Breast epithelium (tissue), 3 donors: Measurements from ENCODE around the gene ABL1.

Source experiments
- POLR2A ChIP-seq: fragments of 450-650 bp; IDR thresholded peaks from one replicate; pipeline ENCODE4 v1.6.1; 2016; ENCODE audit warnings: antibody characterized with exemption, mild to moderate bottlenecking, moderate library complexity
- POLR2AphosphoS5 ChIP-seq, 3 donors: sonication (generic); formaldehyde crosslinking; IDR thresholded peaks; one replicate each; pipeline ENCODE4 v1.6.1; 2017; ENCODE audit warnings: antibody characterized with exemption in 3 of 3
- TF ChIP-seq, protein P1 (sequence below), 3 donors: fragments of 450-650 bp; IDR thresholded peaks; one replicate each; pipeline ENCODE4 v1.5.1; 2016 to 2017; ENCODE audit warnings: antibody characterized with exemption in 3 of 3, mild to moderate bottlenecking in 3 of 3, moderate library complexity in 3 of 3

DNA sequence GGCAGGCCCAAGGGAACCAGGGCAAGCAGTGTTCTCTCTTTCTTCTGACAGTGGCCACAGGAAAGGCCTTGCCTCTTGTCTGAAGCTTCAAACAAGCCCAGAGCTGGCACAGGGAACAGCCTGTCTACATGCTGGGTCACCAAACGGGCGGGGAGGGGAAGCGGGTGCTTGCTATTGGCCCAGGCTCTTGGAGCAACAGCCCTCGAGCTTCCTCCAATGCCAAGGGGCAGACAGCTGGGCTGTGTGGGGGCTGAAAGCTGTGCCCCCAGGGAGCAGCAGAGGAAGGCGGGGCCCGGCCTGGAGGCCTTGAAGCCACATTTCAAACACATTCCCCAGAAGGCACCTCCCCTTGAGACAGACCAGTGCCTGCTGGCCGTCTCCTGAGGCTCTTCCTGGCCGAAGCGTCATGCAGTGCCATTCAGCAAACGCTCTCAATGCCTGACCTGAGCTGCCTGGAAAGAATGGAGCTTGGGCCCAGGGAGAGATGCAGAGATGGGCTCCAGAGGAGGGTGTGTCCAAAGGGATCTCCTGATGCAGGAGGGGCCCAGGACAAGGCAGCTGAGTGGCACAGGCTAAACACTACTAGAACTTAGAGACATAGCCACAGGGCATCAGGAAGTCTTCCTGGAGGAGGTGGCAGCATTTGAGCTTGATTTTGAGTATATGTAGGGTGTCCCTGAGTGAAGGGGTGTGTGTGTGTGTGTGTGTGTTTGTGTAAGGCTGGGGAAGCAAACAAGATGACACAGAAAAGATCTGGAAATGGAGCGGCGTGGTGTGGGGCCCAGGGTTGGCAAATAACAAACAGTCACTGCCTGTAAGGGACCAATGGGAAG is 101.4 kb downstream of the ABL1 start:
- TF ChIP-seq, protein P1, sequence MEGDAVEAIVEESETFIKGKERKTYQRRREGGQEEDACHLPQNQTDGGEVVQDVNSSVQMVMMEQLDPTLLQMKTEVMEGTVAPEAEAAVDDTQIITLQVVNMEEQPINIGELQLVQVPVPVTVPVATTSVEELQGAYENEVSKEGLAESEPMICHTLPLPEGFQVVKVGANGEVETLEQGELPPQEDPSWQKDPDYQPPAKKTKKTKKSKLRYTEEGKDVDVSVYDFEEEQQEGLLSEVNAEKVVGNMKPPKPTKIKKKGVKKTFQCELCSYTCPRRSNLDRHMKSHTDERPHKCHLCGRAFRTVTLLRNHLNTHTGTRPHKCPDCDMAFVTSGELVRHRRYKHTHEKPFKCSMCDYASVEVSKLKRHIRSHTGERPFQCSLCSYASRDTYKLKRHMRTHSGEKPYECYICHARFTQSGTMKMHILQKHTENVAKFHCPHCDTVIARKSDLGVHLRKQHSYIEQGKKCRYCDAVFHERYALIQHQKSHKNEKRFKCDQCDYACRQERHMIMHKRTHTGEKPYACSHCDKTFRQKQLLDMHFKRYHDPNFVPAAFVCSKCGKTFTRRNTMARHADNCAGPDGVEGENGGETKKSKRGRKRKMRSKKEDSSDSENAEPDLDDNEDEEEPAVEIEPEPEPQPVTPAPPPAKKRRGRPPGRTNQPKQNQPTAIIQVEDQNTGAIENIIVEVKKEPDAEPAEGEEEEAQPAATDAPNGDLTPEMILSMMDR (IDR thresholded peaks at IDR 0.05), result no peak
- TF ChIP-seq POLR2A (no peak), POLR2AphosphoS5 (IDR thresholded peaks at IDR 0.05) (no peak)
